Measurements from ENCODE around the gene SLC25A45. TPM values are rescaled to one million over a fixed set of nuclear protein-coding genes. Genes with fewer than 3 reads are reported as not detected.
A peak's percentile ranks its signal among the peaks of the same experiment; 100 is the strongest.
"Not testable (repeated sequence)": the region's sequence is repeated elsewhere in the genome, so short reads cannot be mapped to it uniquely, and the experiment has no call there.

Gene SLC25A45
- total RNA-seq, 4 donors from 2014 or later: 3.9 to 6.2 (median 4.7) TPM

DNA sequence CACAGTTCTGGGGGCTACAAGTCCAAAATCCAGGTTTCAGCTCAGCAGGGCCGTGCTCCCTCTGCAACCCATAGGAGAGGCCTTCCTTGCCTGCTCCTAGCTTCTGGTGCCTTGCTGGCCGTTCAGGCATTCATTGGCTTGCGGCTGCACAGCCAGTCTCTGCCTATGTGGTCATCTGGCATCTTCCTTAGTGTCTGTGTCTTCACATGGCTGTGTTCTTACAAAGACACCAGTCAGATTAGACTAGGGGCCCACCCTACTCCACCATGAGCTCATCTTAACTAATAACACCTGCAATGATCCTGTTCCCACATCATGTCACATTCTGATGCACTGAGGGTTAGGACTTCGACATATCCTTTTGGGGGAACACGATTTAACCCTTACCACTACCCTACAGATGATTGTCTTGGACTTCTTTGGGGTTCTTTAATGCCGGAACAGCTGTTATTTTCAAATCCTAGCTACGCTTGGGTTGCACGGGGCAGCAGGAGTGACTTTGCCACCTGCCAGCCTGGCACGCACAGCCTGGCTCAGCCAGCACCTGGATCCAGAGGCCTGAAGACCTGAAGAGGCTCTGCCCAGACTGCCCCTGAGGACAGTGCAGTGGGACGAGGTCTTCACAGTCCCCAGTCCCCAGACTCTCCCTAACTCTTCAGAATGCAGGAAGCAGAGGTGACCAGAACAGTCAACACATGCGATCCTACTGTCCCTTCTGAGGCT, 32.5 kb upstream of the SLC25A45 start:
- H3K27me3 ChIP-seq: no peaks in the 10 kb centered on the region
- TF ChIP-seq POLR2A (IDR thresholded peaks at IDR 0.05): no peak
- TF ChIP-seq POLR2AphosphoS5 (IDR thresholded peaks at IDR 0.05): peak in 2 of 3 donors; percentile 25 to 39
- no peak for TF ChIP-seq EP300 (IDR thresholded peaks at IDR 0.05)
- H3K4me1 ChIP-seq: peaks cover 65% of the 10 kb centered on the region
- WGBS: 83% methylated on average over 10 of the region's 11 CpGs
- H3K9me3 ChIP-seq: no peaks in the 10 kb centered on the region
- H3K4me3 ChIP-seq: no peak overlapping the region
- H3K27ac ChIP-seq: peak overlapping the region; percentile 98
- peaks cover 30% of the 10 kb centered on the region for H3K36me3 ChIP-seq
- peak; percentile 64 to 74 for DNase-seq (ENCODE audit: low spot score in 2 of 2)

DNA sequence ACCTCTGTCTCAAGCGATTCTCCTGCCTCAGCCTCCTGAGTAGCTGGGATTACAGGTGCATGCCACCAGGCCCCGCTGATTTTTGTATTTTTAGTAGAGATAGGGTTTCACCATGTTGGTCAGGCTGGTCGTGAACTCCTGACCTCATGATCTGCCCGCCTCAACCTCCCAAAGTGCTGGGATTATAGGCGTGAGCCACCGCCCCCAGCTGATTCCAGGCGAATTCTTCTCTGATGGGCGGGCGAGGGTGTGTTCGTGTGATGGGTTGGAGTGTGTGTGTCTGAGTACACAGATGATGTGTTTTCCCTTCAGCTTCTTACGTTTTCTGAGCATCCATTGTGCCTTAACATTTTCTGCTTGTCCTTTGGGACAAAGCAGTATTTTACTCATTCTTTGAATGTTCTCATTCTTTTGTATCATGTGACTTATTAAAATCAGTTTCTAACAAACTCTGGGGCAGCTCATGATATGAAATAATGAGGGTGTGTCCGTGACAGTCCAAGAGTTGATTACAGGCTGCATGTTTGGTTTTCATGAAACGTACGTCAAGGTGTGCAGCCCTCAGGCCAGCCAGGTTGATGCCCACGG, 30.7 kb upstream of the SLC25A45 start:
- WGBS: 78% methylated on average over 15 of the region's 15 CpGs
- peak; percentile 60 to 73 for DNase-seq (ENCODE audit: low spot score in 2 of 2)
- H3K4me3 ChIP-seq, H3K27me3 ChIP-seq, H3K9me3 ChIP-seq: not testable (repeated sequence)
- Histone ChIP-seq H3K27ac (peak overlapping the region; percentile 63), H3K36me3 (peaks cover 48% of the 10 kb centered on the region), H3K4me1 (peaks cover 47% of the 10 kb centered on the region)

DNA sequence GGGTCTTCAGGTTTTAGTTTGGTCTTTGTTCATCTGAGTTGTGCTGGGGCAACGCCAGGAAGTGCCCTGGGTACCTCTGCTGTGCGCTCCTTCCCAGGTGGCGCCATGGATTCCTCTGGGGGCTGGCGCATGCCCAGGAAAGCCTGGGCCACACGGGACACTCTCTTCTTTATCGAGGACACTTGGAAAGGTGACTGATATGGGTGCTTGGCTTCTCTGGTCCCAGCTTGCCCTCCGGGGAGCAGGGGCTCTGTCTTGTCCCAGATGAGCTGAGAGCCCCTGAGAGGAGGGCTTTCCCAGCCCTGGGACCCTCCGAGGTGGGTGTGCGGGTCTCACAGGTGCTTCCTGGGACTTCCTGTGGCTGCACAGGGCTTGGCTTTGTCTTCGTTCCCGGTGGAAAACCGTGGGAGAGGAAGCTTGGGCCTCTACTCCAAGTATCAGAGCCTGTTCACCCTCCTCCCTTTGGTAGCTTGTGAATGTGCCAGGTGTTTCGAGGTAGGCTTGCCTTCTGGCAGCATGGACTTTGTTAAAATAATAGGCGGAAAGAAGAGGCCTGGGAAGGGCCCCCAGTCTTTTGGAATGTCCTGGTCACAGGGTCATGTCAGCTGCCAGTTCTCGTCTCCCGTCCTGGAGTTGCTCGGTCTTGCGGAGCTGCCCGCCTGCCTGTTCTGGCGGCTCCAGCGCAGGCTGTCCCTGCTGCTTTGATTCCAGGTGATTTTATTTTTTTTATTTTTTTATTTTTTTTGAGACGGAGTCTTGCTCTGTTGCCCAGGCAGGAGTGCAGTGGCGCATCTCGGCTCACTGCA, 30.0 kb upstream of the SLC25A45 start:
- H3K4me3 ChIP-seq: no peak overlapping the region
- peaks cover 40% of the 10 kb centered on the region for H3K4me1 ChIP-seq
- 84% methylated on average over 23 of the region's 24 CpGs for WGBS
- DNase-seq (ENCODE audit: low spot score in 2 of 2): peak; percentile 56 to 77
- TF ChIP-seq, protein P1, sequence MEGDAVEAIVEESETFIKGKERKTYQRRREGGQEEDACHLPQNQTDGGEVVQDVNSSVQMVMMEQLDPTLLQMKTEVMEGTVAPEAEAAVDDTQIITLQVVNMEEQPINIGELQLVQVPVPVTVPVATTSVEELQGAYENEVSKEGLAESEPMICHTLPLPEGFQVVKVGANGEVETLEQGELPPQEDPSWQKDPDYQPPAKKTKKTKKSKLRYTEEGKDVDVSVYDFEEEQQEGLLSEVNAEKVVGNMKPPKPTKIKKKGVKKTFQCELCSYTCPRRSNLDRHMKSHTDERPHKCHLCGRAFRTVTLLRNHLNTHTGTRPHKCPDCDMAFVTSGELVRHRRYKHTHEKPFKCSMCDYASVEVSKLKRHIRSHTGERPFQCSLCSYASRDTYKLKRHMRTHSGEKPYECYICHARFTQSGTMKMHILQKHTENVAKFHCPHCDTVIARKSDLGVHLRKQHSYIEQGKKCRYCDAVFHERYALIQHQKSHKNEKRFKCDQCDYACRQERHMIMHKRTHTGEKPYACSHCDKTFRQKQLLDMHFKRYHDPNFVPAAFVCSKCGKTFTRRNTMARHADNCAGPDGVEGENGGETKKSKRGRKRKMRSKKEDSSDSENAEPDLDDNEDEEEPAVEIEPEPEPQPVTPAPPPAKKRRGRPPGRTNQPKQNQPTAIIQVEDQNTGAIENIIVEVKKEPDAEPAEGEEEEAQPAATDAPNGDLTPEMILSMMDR (IDR thresholded peaks at IDR 0.05): no peak
- H3K9me3 ChIP-seq: no peaks in the 10 kb centered on the region
- H3K27ac ChIP-seq: peak overlapping the region; percentile 44
- peaks cover 53% of the 10 kb centered on the region for H3K36me3 ChIP-seq
- H3K27me3 ChIP-seq: no peaks in the 10 kb centered on the region

DNA sequence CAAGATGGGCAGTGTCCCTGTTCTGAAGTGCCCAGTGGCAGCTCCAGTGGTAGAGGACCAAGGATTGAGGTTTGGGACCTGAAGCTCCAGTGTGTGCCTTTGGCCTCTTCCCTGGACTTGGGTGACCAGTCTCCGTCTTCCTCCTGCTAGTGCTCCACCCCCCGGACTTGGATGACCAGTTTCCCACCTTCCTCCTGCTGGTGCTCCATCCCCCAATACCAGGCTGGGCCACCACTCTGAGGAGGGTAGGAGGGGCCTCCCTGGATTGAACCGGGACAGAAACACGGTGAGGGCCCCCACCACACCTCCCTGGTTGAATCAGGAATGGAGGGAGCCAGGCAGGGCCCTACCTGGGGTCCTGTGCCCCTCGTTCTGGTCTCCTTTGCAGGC, 29.2 kb upstream of the SLC25A45 start:
- H3K36me3 ChIP-seq: peaks cover 61% of the 10 kb centered on the region

DNA sequence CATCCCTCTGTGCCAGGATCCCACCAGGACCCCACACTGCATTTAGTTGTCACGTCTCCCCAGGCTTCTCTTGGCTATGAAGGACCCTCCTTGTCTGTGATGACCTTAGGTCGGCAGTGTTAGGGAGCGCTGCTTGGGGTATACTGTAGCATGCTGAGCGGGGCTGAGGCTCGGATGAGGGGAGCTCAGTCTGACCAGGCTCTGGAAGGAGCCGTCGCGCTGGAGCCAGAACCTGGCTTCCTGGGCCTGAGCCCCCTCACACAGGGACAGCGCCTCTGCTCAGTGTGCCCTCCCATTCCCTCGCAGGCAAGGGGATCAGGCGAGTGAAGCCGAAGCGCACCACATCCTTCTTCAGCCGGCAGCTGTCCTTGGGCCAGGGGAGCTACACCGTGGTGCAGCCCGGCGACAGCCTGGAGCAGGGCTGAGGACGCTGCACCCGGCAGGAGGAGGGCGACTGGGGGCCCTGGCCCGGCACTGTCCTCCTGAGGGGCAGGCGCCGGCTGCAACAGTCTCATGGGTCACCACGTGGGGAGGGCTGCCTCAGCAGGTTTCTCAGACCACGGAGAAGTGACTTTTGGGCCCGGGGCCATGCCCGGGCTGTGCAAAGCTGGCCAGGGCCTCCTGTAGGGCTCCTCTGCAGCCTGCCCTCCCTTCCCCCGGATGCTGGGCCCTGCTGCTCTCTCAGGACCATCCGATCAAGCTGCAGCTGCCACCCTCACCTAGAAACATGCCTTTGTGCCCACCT, 28.7 kb upstream of the SLC25A45 start:
- Histone ChIP-seq H3K27me3 (no peaks in the 10 kb centered on the region), H3K4me3 (no peak overlapping the region), H3K4me1 (peaks cover 26% of the 10 kb centered on the region), H3K36me3 (peaks cover 67% of the 10 kb centered on the region), H3K9me3 (no peaks in the 10 kb centered on the region), H3K27ac (no peak overlapping the region)
- 91% methylated on average over 8 of the region's 29 CpGs for WGBS
- TF ChIP-seq POLR2AphosphoS5 (IDR thresholded peaks at IDR 0.05) (no peak), POLR2A (IDR thresholded peaks at IDR 0.05) (no peak), EP300 (IDR thresholded peaks at IDR 0.05) (no peak)
- TF ChIP-seq, protein P1 (IDR thresholded peaks at IDR 0.05): no peak
- peak; percentile 57 to 77 for DNase-seq (ENCODE audit: low spot score in 2 of 2)

More for the DNA sequence above, 29.2 kb upstream of the SLC25A45 start:
- TF ChIP-seq, protein P1 (IDR thresholded peaks at IDR 0.05): no peak
- no peak for TF ChIP-seq POLR2AphosphoS5 (IDR thresholded peaks at IDR 0.05)
- no peak for TF ChIP-seq EP300 (IDR thresholded peaks at IDR 0.05)
- no peak for TF ChIP-seq POLR2A (IDR thresholded peaks at IDR 0.05)
- no peak overlapping the region for H3K27ac ChIP-seq
- no peaks in the 10 kb centered on the region for H3K9me3 ChIP-seq
- DNase-seq (ENCODE audit: low spot score in 2 of 2): peak; percentile 54 to 71
- 82% methylated on average over 5 of the region's 5 CpGs for WGBS
- no peak overlapping the region for H3K4me3 ChIP-seq
- H3K4me1 ChIP-seq: peaks cover 32% of the 10 kb centered on the region
- H3K27me3 ChIP-seq: no peaks in the 10 kb centered on the region

All from suprapubic skin (tissue), 4 donors.